Right hindlimb (tissue), 1 donor: ENCODE measurements around the gene FOSL2.

Source experiments
- DNase-seq: peaks from one replicate; pipeline ENCODE4 v3.0.0-alpha.2; 2018

The FOSL2 gene

DNA sequence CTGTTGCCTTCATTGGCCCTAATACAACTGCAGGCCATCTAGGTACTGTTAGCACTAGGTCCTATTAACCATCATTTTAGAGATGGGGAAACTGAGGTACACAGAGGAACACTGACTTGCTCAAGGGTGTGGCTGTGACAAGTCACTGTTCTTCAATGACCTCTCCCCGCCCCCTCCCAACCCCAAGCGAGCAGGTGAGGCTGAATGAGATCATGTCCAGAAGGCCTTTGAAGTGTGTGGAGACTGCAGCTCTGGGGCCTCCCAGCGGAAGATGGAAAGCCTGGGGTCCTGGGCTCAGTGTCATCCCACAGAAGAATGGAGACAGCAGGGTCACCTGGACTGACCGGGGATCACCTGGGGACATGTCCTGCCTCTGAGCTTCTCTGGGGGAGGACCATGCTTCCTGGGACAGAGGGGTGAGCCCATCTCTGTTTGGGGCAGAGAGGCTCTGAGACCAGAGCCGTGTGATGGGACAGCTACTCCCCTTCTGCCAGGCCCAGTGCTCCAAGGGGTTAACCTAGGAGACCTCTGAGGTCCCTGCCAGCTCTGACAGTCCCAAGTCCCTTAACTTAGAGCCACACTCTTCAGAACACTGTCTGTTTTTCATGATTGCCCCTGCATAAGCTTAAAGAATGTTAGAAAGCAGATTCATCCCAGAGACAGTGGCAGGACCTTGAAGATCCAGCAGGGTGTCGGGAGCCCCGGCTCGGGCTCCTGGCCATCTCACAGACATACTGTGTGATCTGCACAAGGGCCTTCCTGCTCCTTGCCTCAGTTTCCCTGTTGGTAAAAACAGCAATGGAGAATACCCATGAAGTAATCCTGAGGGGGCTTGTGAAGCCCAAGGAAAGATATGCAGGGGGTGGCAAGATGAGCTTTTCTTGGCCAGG is 16.7 kb upstream of the FOSL2 start:
- no peak for DNase-seq

DNA sequence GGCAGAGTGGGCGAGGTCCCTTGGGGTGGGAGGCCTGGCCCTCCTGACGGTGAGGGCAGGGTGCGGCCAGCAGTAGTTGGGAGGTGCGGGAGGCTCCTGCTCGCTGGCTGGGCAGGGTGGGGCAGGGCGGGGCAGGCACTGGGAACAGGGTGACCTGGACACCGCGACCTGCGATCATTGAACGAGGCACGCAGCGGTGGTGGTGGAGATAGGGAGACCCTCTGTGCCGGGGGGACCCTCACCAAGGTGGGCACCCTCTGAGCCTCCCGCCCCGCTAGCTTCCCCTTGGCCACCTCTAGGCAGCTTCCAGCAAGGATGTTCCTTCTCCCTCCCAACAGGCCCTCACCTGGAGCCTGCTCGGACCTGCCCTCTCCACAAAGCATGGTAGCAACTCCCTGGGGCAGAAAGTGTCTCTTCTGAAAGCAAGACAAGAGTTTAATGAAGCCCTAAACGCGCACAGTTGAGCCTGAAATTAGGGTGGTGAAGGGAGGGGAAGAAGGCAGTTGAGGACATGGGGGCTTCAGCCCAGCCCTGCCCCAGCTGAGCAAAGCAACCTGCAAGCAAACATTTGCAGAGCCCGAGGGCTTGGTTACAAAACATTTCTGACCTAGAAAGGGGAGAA is 15.4 kb upstream of the FOSL2 start:
- no peak for DNase-seq

DNA sequence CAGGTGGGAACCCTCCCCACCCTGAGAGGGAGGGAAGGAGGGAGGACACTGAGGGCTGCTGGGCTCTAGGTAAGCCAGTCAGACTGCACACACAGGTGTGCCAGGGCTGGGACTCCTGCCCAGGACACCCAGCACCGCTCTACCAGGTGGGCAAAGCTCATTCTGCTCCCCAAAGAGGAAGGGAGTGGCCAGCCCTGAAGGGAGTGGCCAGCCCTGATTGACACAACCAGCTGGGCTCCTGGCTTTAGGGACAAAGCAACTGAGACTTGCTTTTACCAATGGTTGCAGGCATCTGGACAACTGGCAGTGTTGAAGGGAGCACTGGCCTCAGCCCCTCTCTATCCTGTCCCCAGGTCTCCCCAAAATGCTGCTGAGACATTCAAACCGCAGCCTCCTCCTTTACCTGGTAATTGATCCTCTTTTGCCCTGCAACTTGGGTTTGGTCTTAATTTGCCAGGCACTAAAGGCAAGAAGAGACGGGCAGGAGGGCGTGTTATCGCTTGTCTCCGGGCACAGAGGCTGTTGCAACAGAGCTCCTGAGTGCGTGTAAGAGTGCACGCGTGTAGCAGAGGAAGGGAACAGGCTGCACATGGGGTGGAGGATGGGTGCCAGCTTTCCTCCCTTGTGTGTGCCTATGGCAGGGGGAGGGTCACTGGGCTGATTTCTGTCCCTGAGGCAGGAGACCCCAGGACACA is 14.5 kb upstream of the FOSL2 start:
- peak; percentile 70 for DNase-seq

DNA sequence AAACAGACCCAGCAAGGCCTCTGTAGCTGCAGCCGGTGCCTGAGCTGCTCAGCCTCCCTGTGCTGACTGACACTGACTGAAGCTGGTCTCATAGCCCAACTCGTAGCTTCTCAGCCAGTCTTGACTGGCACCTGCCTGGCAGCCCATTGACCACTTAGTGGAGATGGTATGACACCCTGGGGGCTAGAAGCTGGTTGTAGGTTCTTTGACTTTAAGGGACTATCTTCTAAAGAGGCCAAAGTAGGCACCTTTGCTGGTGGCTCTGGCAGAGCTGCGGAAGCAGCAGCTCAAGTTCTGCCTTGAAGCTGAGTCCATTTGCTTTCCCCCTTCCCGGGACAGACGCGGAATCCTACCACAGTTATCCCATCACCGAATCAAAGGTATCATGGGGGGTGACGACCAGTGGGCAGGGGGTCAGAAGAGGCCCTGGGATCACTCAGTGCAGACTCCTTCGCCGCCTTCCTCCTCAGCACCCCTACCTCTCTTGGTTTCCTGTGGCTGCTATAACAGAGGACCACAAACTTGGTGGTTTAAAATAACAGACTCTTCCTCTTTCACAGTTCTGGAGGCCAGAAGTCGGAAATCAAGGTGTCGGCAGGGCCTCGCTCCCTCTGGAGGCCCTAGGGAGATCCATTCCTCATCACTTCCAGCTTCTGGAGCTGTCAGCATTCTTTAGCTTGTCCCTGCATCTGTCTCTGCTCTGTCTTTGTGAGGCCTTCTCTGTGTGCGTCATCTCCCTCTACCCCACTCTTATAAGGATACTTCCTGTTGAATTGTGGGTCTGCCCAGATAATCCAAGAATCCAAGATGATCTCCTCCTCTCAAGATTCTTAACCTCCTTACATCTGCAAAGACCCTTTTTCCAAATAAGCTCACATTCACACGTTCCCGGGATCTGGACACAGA is 13.7 kb upstream of the FOSL2 start:
- DNase-seq, result no peak

DNA sequence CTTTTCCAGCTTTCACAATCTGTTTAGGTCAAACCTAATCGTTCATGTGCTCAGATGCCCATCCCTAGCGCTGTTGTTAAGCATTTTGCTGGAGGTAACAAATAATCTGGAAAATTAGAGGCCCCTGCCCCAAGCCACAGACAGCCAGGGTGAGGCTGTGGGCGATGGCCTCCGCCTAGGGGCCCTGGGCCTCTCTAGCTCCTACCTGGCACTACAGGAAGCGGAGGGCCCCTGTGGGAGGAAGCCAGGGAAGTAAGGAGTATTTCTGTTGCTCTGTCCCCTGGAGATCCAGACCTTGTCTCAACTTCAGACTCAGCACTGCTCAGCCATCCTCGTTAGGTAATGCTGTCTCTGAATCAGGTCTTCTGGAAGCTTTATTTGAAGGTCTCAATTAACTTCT is 12.4 kb upstream of the FOSL2 start:
- DNase-seq, result no peak

DNA sequence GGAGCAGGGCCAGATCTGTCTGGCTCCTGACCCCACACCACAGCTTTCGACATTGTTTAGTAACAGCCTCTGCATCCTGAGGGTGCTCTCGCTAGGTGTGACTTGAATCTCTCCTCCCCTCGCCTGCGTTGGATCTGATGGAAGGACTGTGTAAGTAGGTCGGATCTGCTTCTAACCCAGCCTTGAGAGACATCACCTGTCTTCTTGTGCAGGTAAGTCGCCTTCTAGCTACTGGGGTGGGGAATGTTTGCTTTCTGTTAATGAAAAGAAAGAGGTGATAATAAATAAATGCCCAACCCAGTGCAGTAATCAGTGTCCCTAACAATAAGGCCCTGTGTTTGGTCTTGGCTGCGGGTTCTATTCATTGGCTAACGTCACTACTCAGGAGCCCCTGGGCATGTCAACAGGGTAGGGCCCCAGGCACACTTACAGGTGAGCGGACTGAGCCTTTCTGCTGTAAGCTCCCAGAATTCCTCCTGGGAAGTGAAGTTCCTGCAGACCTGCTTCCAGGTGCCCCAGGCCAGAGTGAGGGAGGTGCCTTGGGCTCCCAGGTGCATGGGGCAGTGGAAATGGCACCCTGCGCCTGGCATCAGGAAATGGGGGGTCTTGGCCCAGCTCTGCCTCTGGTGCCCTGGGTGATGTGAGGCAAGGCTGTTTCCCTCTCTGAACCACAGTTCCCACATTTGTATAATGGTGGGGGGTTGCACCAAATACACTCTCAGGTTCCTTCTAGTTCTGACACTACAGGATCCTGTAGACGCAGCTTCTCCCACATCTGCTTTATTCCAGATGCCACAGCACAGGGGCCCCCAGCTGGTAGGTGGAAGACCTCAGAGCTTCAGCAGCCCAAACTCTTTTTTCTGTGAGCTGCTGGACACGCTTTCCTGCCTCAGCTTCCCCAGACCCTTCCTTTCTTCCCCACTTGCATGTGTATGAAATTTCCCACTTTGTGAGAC is 11.2 kb upstream of the FOSL2 start:
- DNase-seq, result no peak

DNA sequence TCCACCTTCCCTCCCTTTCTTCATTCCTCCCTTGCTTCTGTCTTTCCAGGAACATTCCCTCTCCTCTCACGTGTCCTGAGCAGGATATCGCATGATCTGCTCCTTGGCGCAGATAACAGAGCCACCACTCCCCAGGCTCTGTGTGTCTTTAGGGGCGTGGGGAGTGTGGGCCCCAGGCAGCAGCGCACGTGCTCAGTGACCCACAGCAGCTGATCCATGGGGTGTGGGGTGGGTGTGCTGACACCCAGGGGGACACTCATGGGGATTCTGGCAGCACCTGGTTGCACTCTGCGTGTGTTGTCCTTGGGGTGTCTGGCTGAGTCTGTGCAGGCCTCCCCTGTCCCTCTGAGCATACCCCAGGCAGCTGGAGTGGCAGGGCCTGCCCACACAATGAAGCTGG is 9.9 kb upstream of the FOSL2 start:
- no peak for DNase-seq

DNA sequence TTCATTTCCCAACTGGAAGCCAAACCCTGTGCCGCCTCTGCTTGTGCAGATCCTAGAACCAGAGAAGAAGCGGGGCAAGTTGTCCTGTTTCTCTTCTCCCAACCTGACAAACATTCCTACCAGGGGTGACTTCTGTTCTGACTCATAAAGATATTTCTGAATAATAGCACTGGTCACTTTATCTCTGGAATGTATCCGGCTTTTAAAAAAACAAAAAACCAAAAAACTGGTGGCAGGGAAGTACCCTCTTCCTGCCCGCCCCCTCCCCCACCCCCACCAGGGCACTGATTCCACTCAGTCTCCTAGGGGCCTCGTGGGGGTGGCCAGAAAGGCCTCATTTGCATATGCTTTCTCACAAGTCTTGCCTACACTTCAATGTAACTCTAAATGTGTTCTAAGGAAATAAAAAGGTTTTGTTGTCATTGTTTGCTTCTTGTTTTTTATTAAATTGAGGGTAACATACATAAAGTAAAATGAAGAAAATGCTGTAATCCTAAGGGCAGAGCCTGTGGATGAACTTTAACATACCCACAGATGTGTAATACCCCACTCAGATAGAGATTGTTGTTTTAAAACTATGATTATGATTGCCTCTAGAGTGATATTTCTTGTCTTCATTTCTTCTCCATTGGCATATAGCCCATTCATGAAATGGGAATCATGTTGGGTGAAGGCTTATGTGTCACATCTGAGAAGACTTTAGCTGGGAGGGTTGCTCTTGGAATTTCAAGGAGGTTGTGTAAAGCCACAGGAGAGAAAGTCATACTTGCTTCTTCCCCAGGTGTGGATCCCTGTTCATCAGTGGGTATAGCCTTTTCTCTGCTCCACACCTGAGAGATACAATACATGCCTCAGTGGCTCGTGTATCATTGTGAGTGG is 5.3 kb upstream of the FOSL2 start:
- no peak for DNase-seq

DNA sequence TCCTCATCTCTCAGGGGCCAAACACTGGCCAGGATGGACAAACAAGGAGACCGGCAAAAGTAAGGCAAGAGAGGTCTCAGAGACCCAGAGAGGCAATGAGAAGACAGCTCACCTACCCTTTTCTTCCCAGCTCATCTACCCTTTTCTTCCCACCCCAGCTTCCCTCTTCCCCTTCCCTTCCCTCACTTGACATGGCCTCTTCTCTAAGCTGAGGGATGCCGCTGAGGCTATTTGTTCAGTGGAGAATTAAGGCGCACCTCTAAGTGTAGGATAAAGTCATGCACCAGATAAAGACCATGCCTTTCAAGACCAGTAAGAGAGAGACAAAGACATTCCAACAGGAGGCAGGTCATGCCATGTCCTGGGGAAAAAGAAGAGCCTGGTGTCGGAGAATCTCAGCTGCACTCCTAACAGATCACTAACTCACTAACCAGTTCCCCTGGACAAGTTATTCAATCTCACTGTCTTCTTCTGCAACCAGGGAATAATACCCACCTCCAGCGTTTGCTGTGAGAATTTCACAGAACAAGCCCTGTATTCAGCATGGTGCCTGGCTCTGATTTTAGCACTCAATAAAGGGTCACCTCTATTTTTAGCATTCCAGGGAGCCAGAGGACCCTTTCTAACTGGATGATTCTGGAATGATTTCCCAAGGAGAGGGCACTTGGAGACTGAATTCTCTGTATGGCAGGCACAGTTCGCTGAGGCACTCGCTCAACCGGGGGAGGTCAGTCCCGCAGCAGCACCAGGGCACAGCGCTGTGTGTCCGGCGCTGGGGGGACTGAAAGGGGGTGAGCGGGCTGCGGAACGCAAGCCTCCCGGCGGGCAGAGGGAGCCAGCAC is 3.0 kb upstream of the FOSL2 start:
- no peak for DNase-seq

DNA sequence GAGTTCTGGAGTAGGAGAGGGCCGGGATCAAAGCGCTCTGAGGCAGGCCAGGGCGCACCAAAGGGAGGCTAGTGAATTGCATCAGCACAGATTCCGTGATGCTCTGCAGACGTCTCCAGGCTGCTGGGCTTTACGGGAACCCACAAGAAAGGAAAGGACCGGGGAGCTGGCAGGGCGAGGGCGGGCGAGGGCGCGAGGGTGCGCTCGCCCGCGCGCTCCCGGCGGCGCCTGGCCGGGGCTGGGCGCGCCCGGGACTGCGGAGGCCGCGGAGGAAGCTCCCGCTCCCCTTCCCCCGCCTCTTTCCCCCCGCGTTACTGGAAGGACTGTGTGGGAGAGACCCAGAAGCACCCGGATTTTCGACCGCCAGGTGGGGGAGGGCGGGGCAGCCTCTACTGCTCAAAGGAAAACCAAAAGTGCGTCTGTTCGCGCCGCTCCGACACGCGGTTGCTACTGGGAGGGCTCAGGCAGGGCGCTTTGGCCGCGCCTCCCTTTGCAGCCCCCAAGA is 2.4 kb upstream of the FOSL2 start:
- peak; percentile 83 for DNase-seq

DNA sequence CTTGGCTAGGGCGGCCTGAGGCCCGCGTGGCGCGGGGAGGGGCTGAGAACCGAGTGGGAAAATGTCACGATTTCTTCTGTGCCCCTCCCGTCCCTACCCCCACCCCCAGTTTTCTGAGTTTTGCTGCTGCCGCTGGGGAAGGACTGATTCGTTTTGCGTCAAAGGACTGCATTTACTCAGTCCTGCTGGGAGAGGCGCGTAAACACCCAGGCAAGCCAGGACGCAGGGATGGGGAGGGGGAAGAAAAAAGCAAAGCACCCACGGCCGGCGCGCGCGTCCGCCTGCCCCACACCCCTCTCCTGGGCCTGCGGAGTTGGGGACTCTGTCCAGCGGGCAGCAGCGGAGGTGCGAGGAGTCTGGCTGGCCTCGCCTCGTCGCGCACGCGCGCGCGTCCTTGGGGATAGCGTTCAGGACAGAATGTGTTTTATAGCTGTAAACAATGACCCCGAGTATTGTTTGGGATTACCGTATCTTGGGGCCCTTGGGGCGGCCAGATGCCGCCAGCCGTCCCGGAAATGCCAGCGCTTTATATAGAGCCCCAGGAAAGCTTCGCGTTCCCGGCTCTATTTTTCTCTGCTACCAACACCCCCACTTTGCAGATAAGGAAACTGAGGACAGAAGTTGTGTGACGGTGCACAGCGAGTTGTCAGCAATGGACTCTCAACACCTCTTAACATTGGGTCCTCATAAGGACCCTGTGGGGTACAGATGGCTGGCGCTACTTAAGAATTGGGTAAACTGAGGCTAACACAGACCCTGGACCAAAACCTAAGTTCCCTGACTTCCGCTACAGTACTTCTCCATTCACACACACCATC is 1.7 kb upstream of the FOSL2 start:
- DNase-seq, result peak; percentile 92

DNA sequence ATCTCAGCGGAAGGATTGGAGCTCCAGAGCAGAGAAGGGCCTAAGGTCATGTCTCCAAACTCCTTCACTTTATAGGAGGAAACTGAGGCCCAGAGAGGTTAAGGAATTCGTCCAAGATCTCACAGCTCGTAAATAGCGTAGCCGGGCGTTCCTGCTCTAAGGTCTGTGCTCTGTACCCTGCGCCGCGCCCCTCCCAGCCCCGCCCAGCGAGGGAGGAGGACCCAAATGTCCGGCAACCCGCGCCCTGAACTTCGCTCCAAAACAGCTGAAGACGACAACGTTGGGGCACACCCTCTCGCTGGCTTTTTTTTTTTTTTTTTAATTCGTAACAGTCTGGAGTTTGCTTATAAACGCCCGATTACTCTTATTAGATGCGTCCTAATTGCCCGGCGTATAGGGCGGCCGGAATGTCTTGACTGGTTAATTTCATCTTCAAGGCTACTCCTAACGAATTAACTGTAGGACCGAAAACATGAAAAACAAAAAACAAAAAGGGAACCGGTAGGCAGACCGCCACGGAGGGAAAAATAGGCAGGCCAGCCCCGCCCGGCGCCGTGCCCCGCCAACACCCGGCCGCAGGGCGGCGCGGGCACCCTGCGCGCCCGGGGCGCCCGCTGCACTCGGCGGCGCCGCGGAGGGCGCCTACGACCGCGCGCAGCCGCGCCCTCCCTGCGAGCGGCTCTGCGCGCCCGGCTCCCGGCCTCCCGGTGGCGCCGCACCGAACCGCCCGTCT is 928 bp upstream of the FOSL2 start:
- peak; percentile 94 for DNase-seq

DNA sequence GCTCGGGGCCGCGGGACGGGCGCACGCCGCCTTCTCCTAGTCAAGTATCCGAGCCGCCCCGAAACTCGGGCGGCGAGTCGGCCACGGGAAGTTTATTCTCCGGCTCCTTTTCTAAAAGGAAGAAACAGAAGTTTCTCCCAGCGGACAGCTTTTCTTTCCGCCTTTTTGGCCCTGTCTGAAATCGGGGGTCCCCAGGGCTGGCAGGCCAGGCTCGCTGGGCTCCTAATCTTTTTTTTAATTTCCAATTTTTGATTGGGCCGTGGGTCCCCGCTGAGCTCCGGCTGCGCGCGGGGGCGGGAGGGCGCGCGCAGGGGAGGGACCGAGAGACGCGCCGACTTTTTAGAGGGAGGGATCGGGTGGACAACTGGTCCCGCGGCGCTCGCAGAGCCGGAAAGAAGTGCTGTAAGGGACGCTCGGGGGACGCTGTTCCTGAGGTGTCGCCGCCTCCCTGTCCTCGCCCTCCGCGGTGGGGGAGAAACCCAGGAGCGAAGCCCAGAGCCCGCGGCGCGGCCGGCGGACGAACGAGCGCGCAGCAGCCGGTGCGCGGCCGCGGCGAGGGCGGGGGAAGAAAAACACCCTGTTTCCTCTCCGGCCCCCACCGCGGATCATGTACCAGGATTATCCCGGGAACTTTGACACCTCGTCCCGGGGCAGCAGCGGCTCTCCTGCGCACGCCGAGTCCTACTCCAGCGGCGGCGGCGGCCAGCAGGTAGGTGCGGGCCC is 617 bp downstream of the FOSL2 start:
- DNase-seq, result peak; percentile 81

DNA sequence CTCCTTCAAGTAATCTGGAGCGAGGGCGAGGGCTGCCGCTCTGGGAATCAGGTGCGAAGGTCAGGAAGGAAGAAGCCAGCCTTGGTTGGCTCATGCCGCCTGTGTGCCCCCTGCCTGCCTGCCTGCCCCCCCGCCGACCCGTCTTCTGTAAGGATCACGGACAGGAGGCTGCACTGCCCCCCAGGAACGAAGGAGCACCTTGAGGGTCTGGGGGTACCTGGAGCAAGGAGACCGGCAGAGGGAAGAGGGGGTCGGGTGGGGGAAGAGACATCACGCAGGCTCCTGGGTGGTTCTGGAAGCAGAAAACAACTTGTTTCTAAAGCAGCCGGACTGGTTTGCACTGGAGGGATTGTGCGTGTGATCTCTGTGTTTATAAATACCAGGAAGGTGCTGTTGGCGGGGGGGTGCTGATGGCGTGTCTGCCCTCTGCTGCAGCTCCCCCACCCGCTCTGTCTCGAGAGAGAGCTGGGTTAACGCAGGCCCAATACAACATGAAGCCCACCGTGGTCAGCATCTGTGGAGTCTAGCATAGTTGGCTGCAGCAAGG is 1.7 kb downstream of the FOSL2 start:
- DNase-seq, result peak; percentile 45

DNA sequence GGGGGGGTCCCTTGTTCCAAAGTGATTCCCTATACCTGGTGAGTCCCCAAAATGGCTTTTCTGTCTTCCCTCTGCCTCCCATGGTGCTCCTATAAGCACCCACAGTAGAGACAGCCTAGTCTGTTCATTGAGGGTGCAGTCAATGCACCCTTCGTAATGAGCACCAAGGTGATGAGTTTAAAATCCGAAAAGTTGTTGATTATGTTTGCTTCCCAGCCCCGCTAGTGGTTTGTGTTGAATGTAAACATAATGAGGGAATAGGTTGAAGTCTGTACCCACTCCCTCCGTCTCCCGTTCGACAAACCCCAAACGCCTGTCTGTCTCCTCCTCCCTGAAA is 2.3 kb downstream of the FOSL2 start:
- no peak for DNase-seq

DNA sequence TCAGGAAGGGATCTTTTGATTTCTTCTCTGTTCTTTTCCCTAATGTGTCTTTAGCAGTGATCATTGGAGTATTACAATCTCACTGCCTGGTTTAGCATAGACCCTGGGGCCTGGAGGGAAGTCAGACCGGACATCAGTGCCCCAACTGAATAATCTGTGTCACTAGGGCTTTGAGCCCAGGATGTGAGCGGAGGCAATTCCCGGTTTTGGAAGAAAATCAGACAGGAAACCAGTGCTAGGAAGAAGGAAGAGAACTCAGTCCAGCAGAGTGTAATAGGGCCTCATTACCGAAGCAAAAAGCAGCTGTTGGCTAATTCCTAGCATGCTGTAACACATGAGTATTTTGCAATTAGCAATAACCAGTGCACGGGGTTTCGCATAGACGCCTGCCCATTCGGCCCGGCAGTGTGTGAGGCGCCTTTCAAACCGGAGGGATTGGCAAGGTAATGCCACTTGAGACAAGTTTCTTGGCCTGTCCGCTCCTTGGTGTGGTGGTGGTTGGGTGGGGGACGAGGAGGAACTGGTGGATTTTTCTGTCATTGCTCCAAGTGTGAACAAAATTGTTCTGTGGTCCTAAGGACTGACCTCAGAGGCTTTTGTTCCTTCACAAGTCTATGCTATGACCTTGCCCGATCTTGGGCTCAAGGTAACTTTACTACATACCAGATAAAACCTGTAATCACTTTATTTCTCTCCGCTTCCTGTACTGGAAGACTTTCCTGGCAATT is 2.8 kb downstream of the FOSL2 start:
- DNase-seq, result peak; percentile 49
